Glutamatergic neuron (in vitro differentiated cells): Measurements from ENCODE around the gene RPP25L. TPM values are rescaled to one million over a fixed set of nuclear protein-coding genes. Genes with fewer than 3 reads are reported as not detected.

Experiments
- DNase-seq: peaks from one replicate; pipeline ENCODE4 v3.0.0; 2022
- H3K27ac Mint-ChIP-seq: one replicate; pipeline ENCODE4 v1.8.0; 2020; ENCODE audit warnings: mild to moderate bottlenecking, mixed read lengths, inconsistent platforms; ENCODE audit not compliant: unreplicated experiment
- H3K27me3 Mint-ChIP-seq: one replicate; pipeline ENCODE4 v1.8.0; 2020; ENCODE audit warnings: mild to moderate bottlenecking, moderate library complexity, mixed read lengths, inconsistent platforms; ENCODE audit not compliant: unreplicated experiment
- H3K36me3 Mint-ChIP-seq: one replicate; pipeline ENCODE4 v1.8.0; 2020; ENCODE audit warnings: mild to moderate bottlenecking, mixed read lengths, inconsistent platforms; ENCODE audit not compliant: unreplicated experiment
- H3K4me1 Mint-ChIP-seq: one replicate; pipeline ENCODE4 v1.8.0; 2020; ENCODE audit warnings: mild to moderate bottlenecking, low read depth, mixed read lengths, inconsistent platforms; ENCODE audit not compliant: unreplicated experiment
- H3K4me3 Mint-ChIP-seq: one replicate; pipeline ENCODE4 v1.8.0; 2020; ENCODE audit warnings: mild to moderate bottlenecking, mixed read lengths, inconsistent platforms; ENCODE audit not compliant: unreplicated experiment
- H3K9me3 Mint-ChIP-seq: one replicate; pipeline ENCODE4 v1.8.0; 2020; ENCODE audit warnings: mild to moderate bottlenecking, moderate library complexity, mixed read lengths, inconsistent platforms; ENCODE audit not compliant: unreplicated experiment
- total RNA-seq: library from RNA; stranded (reverse); fragmentation: NEBNext Ultra II Directional; extraction: Animal tissue kit (Norgen Biotek cat#: 25700); gene quantifications from one replicate; pipeline ENCODE4 v1.2.1, GENCODE V29; 2021; ENCODE audit not compliant: unreplicated experiment
- TF ChIP-seq, protein P1 (sequence below): fragments of 200-600 bp; sonication (generic); IDR thresholded peaks from one replicate; pipeline ENCODE4 v1.5.0; 2021; ENCODE audit not compliant: partially characterized antibody, unreplicated experiment

Gene RPP25L
- total RNA-seq, 1 donor from 2014 or later = 12.6 TPM

DNA sequence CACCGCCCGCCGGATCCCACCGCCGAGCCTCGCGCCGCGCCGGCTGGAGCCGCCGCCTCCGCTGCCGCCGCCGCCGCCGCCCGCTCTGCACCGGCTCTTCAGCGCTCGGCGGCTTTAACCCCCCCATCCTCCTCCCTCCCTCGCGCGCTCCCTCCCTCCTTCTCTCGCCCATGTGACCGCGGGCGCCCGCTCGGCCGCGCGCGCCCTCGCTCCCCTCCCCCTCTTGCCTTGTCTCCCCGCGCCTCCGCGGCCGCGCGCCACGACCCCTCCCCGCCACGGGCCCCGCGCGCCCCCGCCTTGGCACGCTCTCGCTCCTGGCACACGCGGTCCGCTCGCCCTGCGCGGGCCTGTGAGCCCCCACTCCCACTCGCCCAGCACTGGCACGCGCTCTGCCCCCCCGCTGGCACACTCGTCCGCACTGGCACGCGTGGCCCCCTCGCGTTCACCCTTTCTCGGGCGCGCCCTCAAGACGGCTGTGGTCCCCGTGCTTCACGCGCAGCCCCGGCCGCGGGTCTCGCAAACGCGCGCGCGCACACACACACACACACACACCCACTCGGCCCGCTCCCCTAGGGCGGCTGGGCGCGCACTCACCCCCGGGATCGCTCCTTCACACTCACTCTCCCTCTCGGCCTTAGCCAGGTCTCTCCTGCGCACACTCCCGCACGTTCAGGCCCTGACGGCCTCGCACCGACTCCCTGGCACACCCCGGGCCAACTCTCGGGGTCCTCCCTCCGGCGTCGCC, 22.1 kb downstream of the RPP25L start, which contains the start of gene CNTFR:
CNTFR (minus strand) TSS at position 89 of the 745 bp plus-strand sequence. CDS start 20,743 bp downstream, outside the sequence.
- DNase-seq = peak; percentile 67
- Mint-ChIP-seq H3K27me3 (peaks cover 33% of the 10 kb centered on the region), H3K4me1 (peaks cover 39% of the 10 kb centered on the region)

DNA sequence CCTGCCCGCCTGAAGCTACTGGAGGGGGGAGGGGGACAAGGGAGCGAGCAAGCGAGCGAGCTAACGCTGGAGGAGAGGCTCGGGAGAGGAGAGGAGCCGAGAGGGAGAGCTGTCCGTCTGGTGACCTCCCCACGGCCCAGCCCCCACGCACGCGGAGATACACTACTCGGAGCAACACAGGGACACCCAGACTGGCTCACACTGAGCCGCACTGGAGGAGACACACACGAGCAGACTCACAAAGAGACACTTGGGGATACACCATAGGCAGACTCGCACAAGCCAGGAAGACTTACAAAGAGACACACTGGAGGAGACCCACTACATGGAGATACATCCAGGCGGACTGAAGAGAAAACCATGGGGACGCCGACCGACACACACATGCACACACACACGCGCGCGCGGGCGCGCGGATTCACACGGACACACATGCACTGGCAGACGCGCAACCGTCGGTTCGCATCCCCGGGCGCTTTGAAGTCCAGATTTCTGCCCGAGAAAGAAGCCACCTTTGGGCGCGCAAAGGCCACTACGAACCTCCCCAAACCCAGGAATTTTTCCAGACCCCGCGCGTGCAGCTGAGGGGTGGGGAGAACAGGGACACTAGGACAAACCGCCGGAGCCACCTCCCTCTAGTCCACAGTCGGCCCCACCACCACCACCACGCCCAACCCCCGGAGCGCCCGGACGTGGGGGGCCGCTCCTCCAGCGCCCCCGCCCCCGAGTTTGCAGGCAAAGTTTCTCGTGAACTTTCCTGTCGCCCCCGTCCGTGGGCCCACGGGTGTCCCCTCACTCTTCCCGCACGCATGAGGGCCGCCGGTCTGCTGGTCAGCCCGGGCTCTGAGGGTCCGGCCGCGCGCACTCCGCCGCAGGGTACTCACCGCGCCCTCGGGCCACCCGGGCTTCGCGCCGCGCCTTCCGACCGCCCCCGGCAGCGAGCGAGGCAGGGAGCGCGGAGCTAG, 22.9 kb downstream of the RPP25L start:
- Mint-ChIP-seq H3K4me1 (peaks cover 44% of the 10 kb centered on the region), H3K9me3 (peaks cover 26% of the 10 kb centered on the region), H3K27me3 (peaks cover 33% of the 10 kb centered on the region), H3K4me3 (peak overlapping the region; percentile 93), H3K27ac (peak overlapping the region; percentile 57), H3K36me3 (peaks cover 9% of the 10 kb centered on the region)
- DNase-seq = no peak
- TF ChIP-seq, protein P1, sequence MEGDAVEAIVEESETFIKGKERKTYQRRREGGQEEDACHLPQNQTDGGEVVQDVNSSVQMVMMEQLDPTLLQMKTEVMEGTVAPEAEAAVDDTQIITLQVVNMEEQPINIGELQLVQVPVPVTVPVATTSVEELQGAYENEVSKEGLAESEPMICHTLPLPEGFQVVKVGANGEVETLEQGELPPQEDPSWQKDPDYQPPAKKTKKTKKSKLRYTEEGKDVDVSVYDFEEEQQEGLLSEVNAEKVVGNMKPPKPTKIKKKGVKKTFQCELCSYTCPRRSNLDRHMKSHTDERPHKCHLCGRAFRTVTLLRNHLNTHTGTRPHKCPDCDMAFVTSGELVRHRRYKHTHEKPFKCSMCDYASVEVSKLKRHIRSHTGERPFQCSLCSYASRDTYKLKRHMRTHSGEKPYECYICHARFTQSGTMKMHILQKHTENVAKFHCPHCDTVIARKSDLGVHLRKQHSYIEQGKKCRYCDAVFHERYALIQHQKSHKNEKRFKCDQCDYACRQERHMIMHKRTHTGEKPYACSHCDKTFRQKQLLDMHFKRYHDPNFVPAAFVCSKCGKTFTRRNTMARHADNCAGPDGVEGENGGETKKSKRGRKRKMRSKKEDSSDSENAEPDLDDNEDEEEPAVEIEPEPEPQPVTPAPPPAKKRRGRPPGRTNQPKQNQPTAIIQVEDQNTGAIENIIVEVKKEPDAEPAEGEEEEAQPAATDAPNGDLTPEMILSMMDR = no peak

More for the DNA sequence above, 22.1 kb downstream of the RPP25L start, which contains the start of gene CNTFR:
- Mint-ChIP-seq H3K36me3 (peaks cover 9% of the 10 kb centered on the region), H3K9me3 (peaks cover 22% of the 10 kb centered on the region), H3K27ac (peak within 1 kb of the TSS; percentile 57), H3K4me3 (peak within 1 kb of the TSS; percentile 93)
- TF ChIP-seq, protein P1 = no peak

DNA sequence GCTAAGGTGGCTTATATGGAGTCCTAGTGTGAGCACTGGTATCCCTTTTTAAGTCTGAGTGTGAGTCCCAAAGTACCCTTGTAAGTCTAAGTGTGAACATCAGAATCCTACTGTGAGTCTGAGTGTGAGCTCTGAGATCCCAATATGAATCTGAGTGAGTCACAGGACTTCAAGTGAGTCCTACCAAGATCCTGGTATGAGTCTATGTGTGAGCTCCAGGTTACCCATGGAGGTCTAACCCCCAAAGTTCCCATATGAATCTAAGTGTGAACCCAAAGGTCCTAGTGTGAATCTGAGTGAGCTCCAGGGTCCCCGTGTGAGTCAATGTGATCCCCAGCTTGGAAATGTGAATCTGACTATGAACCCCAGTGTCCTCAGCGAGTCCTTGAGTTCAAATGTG, 24.6 kb downstream of the RPP25L start:
- Mint-ChIP-seq H3K4me1 (peaks cover 46% of the 10 kb centered on the region), H3K4me3 (peak overlapping the region; percentile 93), H3K27me3 (peaks cover 25% of the 10 kb centered on the region), H3K9me3 (peaks cover 25% of the 10 kb centered on the region), H3K36me3 (peaks cover 9% of the 10 kb centered on the region), H3K27ac (no peak overlapping the region)
- TF ChIP-seq, protein P1 = no peak
- no peak for DNase-seq

DNA sequence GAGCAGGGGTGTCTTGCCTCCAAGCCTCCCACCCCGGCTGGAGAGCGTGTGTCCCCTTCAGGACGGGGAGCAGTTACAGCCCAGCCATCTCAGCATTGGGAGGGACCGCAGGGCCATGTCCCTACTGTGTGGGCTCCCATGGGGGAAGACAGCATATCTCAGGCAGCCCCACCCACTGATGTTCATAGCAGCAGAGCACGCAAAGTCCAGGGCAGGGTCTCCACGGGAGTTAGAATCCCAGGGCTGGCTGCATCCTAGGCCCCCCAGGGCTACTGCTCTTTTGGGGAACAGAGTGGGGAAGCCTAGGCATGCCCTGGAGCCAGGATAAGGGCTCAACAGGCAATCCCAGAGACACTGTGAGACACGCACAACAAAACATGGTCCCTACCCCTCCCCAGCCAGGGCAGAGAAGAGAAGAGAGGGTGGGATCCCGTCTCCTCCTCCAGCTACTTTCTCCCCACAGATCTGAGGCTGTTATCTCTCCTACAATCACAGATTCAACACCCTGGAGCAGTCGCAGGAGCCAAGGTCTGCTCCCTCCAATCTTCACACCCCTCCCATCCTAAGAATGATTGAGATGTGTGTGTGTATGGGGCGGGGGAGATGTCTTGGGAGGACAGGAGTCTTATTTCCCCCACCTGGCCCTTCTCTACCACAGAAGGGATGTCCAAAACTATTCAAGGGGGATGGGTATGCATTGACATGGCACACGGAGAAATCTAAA, 25.8 kb downstream of the RPP25L start:
- peaks cover 23% of the 10 kb centered on the region for H3K27me3 Mint-ChIP-seq
- H3K27ac Mint-ChIP-seq = peak overlapping the region; percentile 71
- peaks cover 13% of the 10 kb centered on the region for H3K36me3 Mint-ChIP-seq
- H3K9me3 Mint-ChIP-seq = peaks cover 23% of the 10 kb centered on the region
- peak overlapping the region; percentile 93 for H3K4me3 Mint-ChIP-seq
- DNase-seq = no peak
- TF ChIP-seq, protein P1 = no peak
- peaks cover 49% of the 10 kb centered on the region for H3K4me1 Mint-ChIP-seq
